Measurements from ENCODE around the gene AGXT.

Gene AGXT

GRCh38 chr2:240857039-240858008, 11.3 kb upstream of the AGXT start (continued):
- no peak for TF ChIP-seq PATZ1 (CRISPR knock-in tag; IDR thresholded peaks at IDR 0.05; ENCODE audit: borderline replicate concordance)

DNA sequence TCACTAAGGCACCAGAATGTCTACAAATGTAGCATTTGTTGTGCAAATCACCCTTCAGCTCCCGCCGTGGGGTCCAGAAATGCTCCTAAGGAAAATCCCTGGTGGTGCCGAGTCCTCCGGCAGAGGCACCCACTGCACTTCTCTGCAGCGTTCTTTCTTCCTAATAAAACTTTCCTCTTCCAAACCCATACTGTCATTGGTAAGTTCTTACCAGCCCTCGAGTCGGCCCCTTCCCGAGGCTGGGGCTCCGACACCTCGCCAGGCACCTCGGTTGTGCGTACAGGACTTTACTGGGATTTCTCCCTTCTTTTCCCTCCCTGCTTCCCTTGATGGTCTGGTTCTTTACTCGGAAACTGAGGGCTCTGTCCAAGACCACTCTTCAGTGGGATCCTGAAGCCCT, 10.3 kb upstream of the AGXT start:
- TF ChIP-seq ZC3H10 (CRISPR knock-in tag; IDR thresholded peaks at IDR 0.05) = no peak
- no peak for TF ChIP-seq PPARA (CRISPR knock-in tag; IDR thresholded peaks at IDR 0.05; ENCODE audit: borderline replicate concordance)
- TF ChIP-seq POU6F1 (CRISPR knock-in tag; IDR thresholded peaks at IDR 0.05; ENCODE audit: borderline replicate concordance, low read depth) = no peak
- no peak for TF ChIP-seq ARNTL (CRISPR knock-in tag; IDR thresholded peaks at IDR 0.05; ENCODE audit: borderline replicate concordance, low read depth)
- TF ChIP-seq ZNF565 (CRISPR knock-in tag; conservative IDR thresholded peaks at IDR 0.05; ENCODE audit: low read depth) = no peak
- TF ChIP-seq ZNF70 (CRISPR knock-in tag; IDR thresholded peaks at IDR 0.05) = no peak
- TF ChIP-seq SNAI2 (CRISPR knock-in tag; IDR thresholded peaks at IDR 0.05) = no peak
- TF ChIP-seq, protein P1, sequence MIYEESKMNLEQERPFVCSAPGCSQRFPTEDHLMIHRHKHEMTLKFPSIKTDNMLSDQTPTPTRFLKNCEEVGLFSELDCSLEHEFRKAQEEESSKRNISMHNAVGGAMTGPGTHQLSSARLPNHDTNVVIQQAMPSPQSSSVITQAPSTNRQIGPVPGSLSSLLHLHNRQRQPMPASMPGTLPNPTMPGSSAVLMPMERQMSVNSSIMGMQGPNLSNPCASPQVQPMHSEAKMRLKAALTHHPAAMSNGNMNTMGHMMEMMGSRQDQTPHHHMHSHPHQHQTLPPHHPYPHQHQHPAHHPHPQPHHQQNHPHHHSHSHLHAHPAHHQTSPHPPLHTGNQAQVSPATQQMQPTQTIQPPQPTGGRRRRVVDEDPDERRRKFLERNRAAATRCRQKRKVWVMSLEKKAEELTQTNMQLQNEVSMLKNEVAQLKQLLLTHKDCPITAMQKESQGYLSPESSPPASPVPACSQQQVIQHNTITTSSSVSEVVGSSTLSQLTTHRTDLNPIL (CRISPR knock-in tag; IDR thresholded peaks at IDR 0.05; ENCODE audit: low read depth) = no peak
- TF ChIP-seq TOX (CRISPR knock-in tag; IDR thresholded peaks at IDR 0.05; ENCODE audit: borderline replicate concordance) = no peak
- TF ChIP-seq TCF4 (CRISPR knock-in tag; IDR thresholded peaks at IDR 0.05; ENCODE audit: borderline replicate concordance) = no peak
- TF ChIP-seq OSR1 (CRISPR knock-in tag; IDR thresholded peaks at IDR 0.05) = no peak
- no peak for TF ChIP-seq ISL1 (CRISPR knock-in tag; IDR thresholded peaks at IDR 0.05)
- no peak for TF ChIP-seq BACH2 (CRISPR knock-in tag; IDR thresholded peaks at IDR 0.05; ENCODE audit: borderline replicate concordance)
- TF ChIP-seq CSRNP3 (CRISPR knock-in tag; IDR thresholded peaks at IDR 0.05) = no peak
- no peak for TF ChIP-seq ESRRG (CRISPR knock-in tag; IDR thresholded peaks at IDR 0.05)
- TF ChIP-seq PATZ1 (CRISPR knock-in tag; IDR thresholded peaks at IDR 0.05; ENCODE audit: borderline replicate concordance) = no peak
- no peak for ATAC-seq

GRCh38 chr2:240858871-240859270, 9.8 kb upstream of the AGXT start:
- TF ChIP-seq TCF4 (CRISPR knock-in tag; IDR thresholded peaks at IDR 0.05; ENCODE audit: borderline replicate concordance) = no peak
- no peak for TF ChIP-seq PATZ1 (CRISPR knock-in tag; IDR thresholded peaks at IDR 0.05; ENCODE audit: borderline replicate concordance)
- no peak for TF ChIP-seq ZC3H10 (CRISPR knock-in tag; IDR thresholded peaks at IDR 0.05)
- TF ChIP-seq CSDC2 (CRISPR knock-in tag; IDR thresholded peaks at IDR 0.05) = no peak
- TF ChIP-seq PPARA (CRISPR knock-in tag; IDR thresholded peaks at IDR 0.05; ENCODE audit: borderline replicate concordance) = no peak
- TF ChIP-seq, protein P1 (CRISPR knock-in tag; IDR thresholded peaks at IDR 0.05; ENCODE audit: low read depth) = no peak
- TF ChIP-seq POU6F1 (CRISPR knock-in tag; IDR thresholded peaks at IDR 0.05; ENCODE audit: borderline replicate concordance, low read depth) = no peak
- no peak for TF ChIP-seq ZNF70 (CRISPR knock-in tag; IDR thresholded peaks at IDR 0.05)
- no peak for TF ChIP-seq ZNF565 (CRISPR knock-in tag; conservative IDR thresholded peaks at IDR 0.05; ENCODE audit: low read depth)
- no peak for TF ChIP-seq ISL1 (CRISPR knock-in tag; IDR thresholded peaks at IDR 0.05)
- TF ChIP-seq TSHZ2 (CRISPR knock-in tag; IDR thresholded peaks at IDR 0.05) = no peak

More at GRCh38 chr2:240858871-240859270, 9.8 kb upstream of the AGXT start:
- ATAC-seq = no peak
